Neural progenitor cell (in vitro differentiated cells): ENCODE results near the gene TOLLIP. TPM values are rescaled to one million over a fixed set of nuclear protein-coding genes. Genes with fewer than 3 reads are reported as not detected.

Source experiments
- DNase-seq: peaks from one replicate; pipeline ENCODE4 v3.0.0-alpha.2; 2016; ENCODE audit warnings: low spot score
- H2AFZ ChIP-seq: fragments of 200-600 bp; sonication (generic); replicated peaks from 2 replicates; pipeline ENCODE4 v1.6.1; 2016; ENCODE audit warnings: antibody characterized with exemption
- H3F3A ChIP-seq: fragments of 200-600 bp; sonication (generic); 2 replicates; pipeline ENCODE4 v1.6.1; 2016; ENCODE audit warnings: antibody characterized with exemption, low read depth
- H3K27ac ChIP-seq: fragments of 200-600 bp; sonication (generic); 2 replicates; pipeline ENCODE4 v1.5.1; 2016; ENCODE audit warnings: mild to moderate bottlenecking
- H3K27me3 ChIP-seq: fragments of 200-600 bp; sonication (generic); 2 replicates; pipeline ENCODE4 v1.6.1; 2016; ENCODE audit warnings: mild to moderate bottlenecking, moderate library complexity
- H3K36me3 ChIP-seq: fragments of 200-600 bp; sonication (generic); 2 replicates; pipeline ENCODE4 v1.5.1; 2016
- H3K4me1 ChIP-seq: fragments of 200-600 bp; sonication (generic); 2 replicates; pipeline ENCODE4 v1.6.1; 2016; ENCODE audit warnings: mixed run types
- H3K4me2 ChIP-seq: fragments of 200-600 bp; sonication (generic); 2 replicates; pipeline ENCODE4 v1.6.1; 2016
- H3K4me3 ChIP-seq: fragments of 200-600 bp; sonication (generic); 2 replicates; pipeline ENCODE4 v1.5.1; 2016
- H3K79me2 ChIP-seq: fragments of 200-600 bp; sonication (generic); 2 replicates; pipeline ENCODE4 v1.6.1; 2016; ENCODE audit warnings: low read depth
- H3K9ac ChIP-seq: fragments of 200-600 bp; sonication (generic); 2 replicates; pipeline ENCODE4 v1.6.1; 2016
- H3K9me3 ChIP-seq: fragments of 200-600 bp; sonication (generic); 2 replicates; pipeline ENCODE4 v1.5.1; 2016; ENCODE audit warnings: low read depth
- H4K20me1 ChIP-seq: fragments of 200-600 bp; sonication (generic); 2 replicates; pipeline ENCODE4 v1.6.1; 2016; ENCODE audit warnings: low read depth
- H3K27ac Mint-ChIP-seq: 3 replicates; pipeline ENCODE4 v1.8.0; 2021; ENCODE audit warnings: mixed read lengths
- H3K27me3 Mint-ChIP-seq: 2 replicates; pipeline ENCODE4 v1.8.0; 2022; ENCODE audit warnings: low read depth, mild to moderate bottlenecking, inconsistent platforms, moderate library complexity, mixed read lengths; ENCODE audit not compliant: insufficient read depth
- H3K36me3 Mint-ChIP-seq: 3 replicates; pipeline ENCODE4 v1.8.0; 2021; ENCODE audit warnings: mixed read lengths
- H3K4me1 Mint-ChIP-seq: 3 replicates; pipeline ENCODE4 v1.8.0; 2021; ENCODE audit warnings: mixed read lengths
- H3K4me3 Mint-ChIP-seq: 3 replicates; pipeline ENCODE4 v1.8.0; 2021; ENCODE audit warnings: mild to moderate bottlenecking, moderate library complexity, mixed read lengths
- H3K9me3 Mint-ChIP-seq: 3 replicates; pipeline ENCODE4 v1.8.0; 2020; ENCODE audit warnings: mixed read lengths
- EZH2 ChIP-seq: fragments of 200-600 bp; sonication (generic); IDR thresholded peaks from 2 replicates; pipeline ENCODE4 v1.6.1; 2017; ENCODE audit warnings: antibody characterized with exemption, mild to moderate bottlenecking, moderate library complexity
- EZH2phosphoT487 ChIP-seq: fragments of 200-600 bp; sonication (generic); IDR thresholded peaks from 2 replicates; pipeline ENCODE4 v1.6.1; 2017; ENCODE audit warnings: antibody characterized with exemption
- total RNA-seq: library from RNA; depleted of rRNA; stranded (reverse); fragments of >200 nt; gene quantifications from 2 replicates; pipeline ENCODE4 v1.2.3, GENCODE V29; 2015; ENCODE audit warnings: low replicate concordance
- TF ChIP-seq, protein P1 (sequence below): fragments of 200-600 bp; sonication (generic); IDR thresholded peaks from 2 replicates; pipeline ENCODE4 v1.5.1; 2017; ENCODE audit warnings: antibody characterized with exemption, mild to moderate bottlenecking

TOLLIP gene
- total RNA-seq, 1 donor from 2014 or later, result 8.5 TPM

DNA sequence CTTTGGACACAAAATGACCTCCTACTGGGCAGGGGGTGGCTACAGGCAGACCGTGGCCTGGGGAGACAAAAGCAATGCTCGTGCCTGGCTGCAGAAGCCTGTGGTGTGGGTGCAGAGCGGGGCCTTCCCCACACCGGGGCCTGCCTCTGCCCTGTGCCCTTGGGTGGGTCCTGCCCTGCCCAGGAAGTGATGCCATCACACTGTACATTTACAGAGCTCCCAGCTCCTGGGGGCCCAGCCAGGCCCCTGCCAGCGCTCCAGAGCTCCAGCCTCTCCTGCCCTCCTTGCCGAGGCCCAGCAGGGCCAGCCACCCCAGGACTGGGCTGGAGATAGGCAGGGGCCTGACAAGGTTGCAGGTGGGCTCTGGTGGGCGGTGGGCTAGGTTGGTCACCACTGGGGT is 46.4 kb downstream of the TOLLIP start:
- Histone ChIP-seq H3K27ac (no peak overlapping the region), H3K36me3 (no peaks in the 10 kb centered on the region), H3K4me1 (peaks cover 11% of the 10 kb centered on the region), H3K4me3 (peak overlapping the region; percentile 50), H2AFZ (peak overlapping the region; percentile 93), H3K9ac (no peak overlapping the region), H3K9me3 (no peaks in the 10 kb centered on the region), H3K4me2 (peak overlapping the region; percentile 94), H3F3A (no peaks in the 10 kb centered on the region), H4K20me1 (no peaks in the 10 kb centered on the region), H3K79me2 (no peaks in the 10 kb centered on the region), H3K27me3 (no peaks in the 10 kb centered on the region)
- Mint-ChIP-seq H3K27ac (no peak overlapping the region), H3K4me1 (peaks cover 7% of the 10 kb centered on the region), H3K27me3 (peaks cover under 1% of the 10 kb centered on the region), H3K4me3 (peak overlapping the region; percentile 81), H3K9me3 (peaks cover 15% of the 10 kb centered on the region), H3K36me3 (peaks cover 4% of the 10 kb centered on the region)
- TF ChIP-seq EZH2phosphoT487 (no peak), EZH2 (no peak)
- TF ChIP-seq, protein P1, sequence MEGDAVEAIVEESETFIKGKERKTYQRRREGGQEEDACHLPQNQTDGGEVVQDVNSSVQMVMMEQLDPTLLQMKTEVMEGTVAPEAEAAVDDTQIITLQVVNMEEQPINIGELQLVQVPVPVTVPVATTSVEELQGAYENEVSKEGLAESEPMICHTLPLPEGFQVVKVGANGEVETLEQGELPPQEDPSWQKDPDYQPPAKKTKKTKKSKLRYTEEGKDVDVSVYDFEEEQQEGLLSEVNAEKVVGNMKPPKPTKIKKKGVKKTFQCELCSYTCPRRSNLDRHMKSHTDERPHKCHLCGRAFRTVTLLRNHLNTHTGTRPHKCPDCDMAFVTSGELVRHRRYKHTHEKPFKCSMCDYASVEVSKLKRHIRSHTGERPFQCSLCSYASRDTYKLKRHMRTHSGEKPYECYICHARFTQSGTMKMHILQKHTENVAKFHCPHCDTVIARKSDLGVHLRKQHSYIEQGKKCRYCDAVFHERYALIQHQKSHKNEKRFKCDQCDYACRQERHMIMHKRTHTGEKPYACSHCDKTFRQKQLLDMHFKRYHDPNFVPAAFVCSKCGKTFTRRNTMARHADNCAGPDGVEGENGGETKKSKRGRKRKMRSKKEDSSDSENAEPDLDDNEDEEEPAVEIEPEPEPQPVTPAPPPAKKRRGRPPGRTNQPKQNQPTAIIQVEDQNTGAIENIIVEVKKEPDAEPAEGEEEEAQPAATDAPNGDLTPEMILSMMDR, result no peak
- no peak for DNase-seq

DNA sequence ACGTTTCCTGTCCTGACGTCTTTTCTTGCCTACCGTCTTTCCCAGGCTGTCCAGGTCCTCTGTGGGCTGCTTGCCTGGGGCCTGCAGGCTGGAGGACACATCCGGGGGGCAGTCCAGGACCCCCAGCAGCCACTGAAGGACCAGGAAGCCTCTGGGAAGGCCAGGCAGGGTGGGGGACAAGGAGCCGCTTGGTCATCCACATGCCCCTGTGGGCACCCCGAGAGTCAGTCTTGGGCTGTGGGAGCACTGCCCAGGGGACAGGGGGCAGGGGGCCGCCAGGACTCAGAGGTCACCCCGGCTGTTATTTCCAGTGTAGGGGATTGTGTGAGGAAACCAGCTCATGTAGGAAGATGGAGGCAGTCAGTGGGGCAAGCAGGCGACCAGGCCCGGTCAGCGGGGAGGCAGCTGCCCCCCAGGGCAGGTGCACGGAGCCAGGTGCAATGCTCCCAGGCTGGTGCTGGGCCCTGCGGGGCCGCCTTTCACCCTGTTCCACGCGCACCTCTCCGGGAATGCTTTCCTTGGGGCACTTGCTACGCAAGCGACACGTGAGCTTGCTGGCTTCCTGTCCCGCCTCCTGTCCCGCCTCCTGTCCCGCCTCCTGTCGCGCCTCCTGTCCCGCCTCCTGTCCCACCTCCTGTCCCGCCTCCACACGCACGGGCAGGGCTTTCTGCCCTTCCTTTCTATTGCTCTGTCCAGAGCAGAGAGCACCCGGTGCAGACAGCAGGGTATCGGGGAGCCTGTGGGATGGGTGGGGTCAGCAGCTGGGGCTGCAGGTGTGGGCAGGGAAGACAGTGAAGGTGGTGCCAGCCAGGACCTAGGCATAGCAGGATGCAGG is 47.0 kb downstream of the TOLLIP start:
- Mint-ChIP-seq H3K9me3 (peaks cover 15% of the 10 kb centered on the region), H3K4me1 (peaks cover 7% of the 10 kb centered on the region), H3K4me3 (peak overlapping the region; percentile 81), H3K27ac (no peak overlapping the region), H3K27me3 (no peaks in the 10 kb centered on the region), H3K36me3 (peaks cover 4% of the 10 kb centered on the region)
- H3K9ac ChIP-seq, result no peak overlapping the region
- peak; percentile 91 for DNase-seq
- H3K4me2 ChIP-seq, result peak overlapping the region; percentile 94
- H3K9me3 ChIP-seq, result no peaks in the 10 kb centered on the region
- H3K27me3 ChIP-seq, result no peaks in the 10 kb centered on the region
- no peaks in the 10 kb centered on the region for H4K20me1 ChIP-seq
- no peaks in the 10 kb centered on the region for H3K36me3 ChIP-seq
- H3K79me2 ChIP-seq, result no peaks in the 10 kb centered on the region
- H3F3A ChIP-seq, result no peaks in the 10 kb centered on the region
- peaks cover 11% of the 10 kb centered on the region for H3K4me1 ChIP-seq
- peak overlapping the region; percentile 93 for H2AFZ ChIP-seq
- H3K4me3 ChIP-seq, result peak overlapping the region; percentile 50
- TF ChIP-seq EZH2 (no peak), EZH2phosphoT487 (no peak)
- TF ChIP-seq, protein P1, result no peak
- no peak overlapping the region for H3K27ac ChIP-seq

DNA sequence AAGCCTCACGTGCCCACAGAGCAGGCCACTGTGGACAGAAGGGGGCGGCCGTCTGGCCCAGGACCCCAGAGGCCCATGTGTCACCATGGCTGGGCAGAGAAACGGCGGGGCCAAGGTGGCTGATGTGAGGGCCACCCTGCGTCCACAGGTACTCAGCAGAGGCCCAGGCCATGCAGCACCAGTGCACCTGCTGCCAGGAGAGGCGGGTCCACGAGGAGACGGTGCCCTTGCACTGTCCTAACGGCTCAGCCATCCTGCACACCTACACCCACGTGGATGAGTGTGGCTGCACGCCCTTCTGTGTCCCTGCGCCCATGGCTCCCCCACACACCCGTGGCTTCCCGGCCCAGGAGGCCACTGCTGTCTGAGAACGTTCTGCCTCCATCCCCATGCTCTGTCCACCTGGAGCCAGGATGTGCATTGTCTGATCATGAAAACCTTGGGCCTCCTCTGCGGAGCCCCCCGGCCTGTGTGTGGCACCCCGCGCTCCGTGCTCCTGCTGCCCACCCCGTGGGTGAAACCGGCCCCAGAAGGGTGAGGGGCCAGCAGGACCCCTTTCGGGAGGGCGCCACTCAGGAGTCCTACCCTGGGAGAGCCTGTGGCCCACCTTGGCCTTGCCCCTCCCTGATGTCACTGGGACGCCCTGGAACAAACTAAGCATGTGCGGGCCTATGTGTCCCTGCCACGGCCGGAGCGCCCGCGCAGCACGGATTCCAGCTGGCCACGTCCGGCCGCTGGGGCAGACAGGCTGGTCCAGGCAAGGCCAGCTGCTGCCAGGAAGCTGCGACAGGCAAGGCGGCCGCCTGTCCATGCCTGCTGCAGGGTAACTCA is 48.0 kb downstream of the TOLLIP start:
- H4K20me1 ChIP-seq, result no peaks in the 10 kb centered on the region
- peaks cover 4% of the 10 kb centered on the region for H3K36me3 Mint-ChIP-seq
- no peaks in the 10 kb centered on the region for H3K27me3 Mint-ChIP-seq
- H3K9me3 ChIP-seq, result no peaks in the 10 kb centered on the region
- no peaks in the 10 kb centered on the region for H3K79me2 ChIP-seq
- no peak overlapping the region for H3K4me3 ChIP-seq
- peaks cover 15% of the 10 kb centered on the region for H3K9me3 Mint-ChIP-seq
- peaks cover 7% of the 10 kb centered on the region for H3K4me1 Mint-ChIP-seq
- H3K4me2 ChIP-seq, result peak overlapping the region; percentile 94
- H3K27me3 ChIP-seq, result no peaks in the 10 kb centered on the region
- no peak overlapping the region for H3K27ac Mint-ChIP-seq
- no peak overlapping the region for H3K27ac ChIP-seq
- H3K4me3 Mint-ChIP-seq, result no peak overlapping the region
- H3F3A ChIP-seq, result no peaks in the 10 kb centered on the region
- no peak for TF ChIP-seq EZH2phosphoT487
- TF ChIP-seq EZH2, result no peak
- TF ChIP-seq, protein P1, result no peak
- no peak for DNase-seq
- no peaks in the 10 kb centered on the region for H3K36me3 ChIP-seq
- H3K4me1 ChIP-seq, result peaks cover 11% of the 10 kb centered on the region
- H3K9ac ChIP-seq, result no peak overlapping the region
- no peak overlapping the region for H2AFZ ChIP-seq
